NCI-H446 (cell line): ENCODE data around the gene TBC1D19.

ENCODE experiments used
- DNase-seq, 2 experiments: peaks; one replicate each; lab custom pipeline; 2025; lab: John Stamatoyannopoulos, UW

TBC1D19 gene

GRCh38 chr4:26782830-26783202 lies 198.9 kb downstream of the TBC1D19 start:
- no peak for DNase-seq

- no peak for DNase-seq
Observed at GRCh38 chr4:26784207-26784865, 200.5 kb downstream of the TBC1D19 start.

GRCh38 chr4:26785312-26785711 lies 201.4 kb downstream of the TBC1D19 start:
- DNase-seq, result no peak

GRCh38 chr4:26785810-26786209 lies 201.9 kb downstream of the TBC1D19 start:
- DNase-seq, result no peak

GRCh38 chr4:26786916-26787315 lies 203.0 kb downstream of the TBC1D19 start:
- no peak for DNase-seq

GRCh38 chr4:26787461-26788340 lies 203.8 kb downstream of the TBC1D19 start:
- peak in 1 of 2 experiments; percentile 38 for DNase-seq

- no peak for DNase-seq
Observed at GRCh38 chr4:26788341-26788733, 204.5 kb downstream of the TBC1D19 start.

- peak in 1 of 2 experiments; percentile 23 for DNase-seq
Observed at GRCh38 chr4:26789208-26789607, 205.3 kb downstream of the TBC1D19 start.

GRCh38 chr4:26791346-26791745 lies 207.5 kb downstream of the TBC1D19 start:
- peak; percentile 30 to 68 for DNase-seq

- DNase-seq, result no peak
Observed at GRCh38 chr4:26792639-26793038, 208.8 kb downstream of the TBC1D19 start.

GRCh38 chr4:26793735-26794134 lies 209.9 kb downstream of the TBC1D19 start:
- DNase-seq, result peak in 1 of 2 experiments; percentile 13

- DNase-seq, result no peak
Observed at GRCh38 chr4:26796081-26796480, 212.2 kb downstream of the TBC1D19 start.

GRCh38 chr4:26802790-26803189 lies 218.9 kb downstream of the TBC1D19 start:
- DNase-seq, result no peak

GRCh38 chr4:26803211-26803861 lies 219.5 kb downstream of the TBC1D19 start:
- DNase-seq, result peak; percentile 85 to 92

- DNase-seq, result no peak
Observed at GRCh38 chr4:26804451-26804850, 220.6 kb downstream of the TBC1D19 start.

GRCh38 chr4:26804925-26805324 lies 221.0 kb downstream of the TBC1D19 start:
- DNase-seq, result no peak
